ENCODE measurements around the gene FBXL14. TPM values are rescaled to one million over a fixed set of nuclear protein-coding genes. Genes with fewer than 3 reads are reported as not detected.

Gene FBXL14
- total RNA-seq, 1 experiment from 2014 or later: 23.6 TPM

GRCh38 chr12:1540690-1541089, 53.7 kb downstream of the FBXL14 start:
- no peaks in the 10 kb centered on the region for H3K36me3 ChIP-seq (ENCODE audit: control insufficient read depth, insufficient read depth, low read length)
- DNase-seq: no peak
- H3K4me3 ChIP-seq (ENCODE audit: low read depth, low read length): no peak overlapping the region
- no peak overlapping the region for H3K4me3 Mint-ChIP-seq (ENCODE audit: unreplicated experiment)
- no peaks in the 10 kb centered on the region for H3K4me1 Mint-ChIP-seq (ENCODE audit: low read depth, unreplicated experiment)
- H3K9me3 Mint-ChIP-seq (ENCODE audit: unreplicated experiment): no peaks in the 10 kb centered on the region
- ChIA-PET POLR2A (no interaction called here), CTCF (no interaction called here)
- intact Hi-C loops (cut with micrococcal nuclease; ENCODE audit: unreplicated experiment): no loop called here
- peaks cover 14% of the 10 kb centered on the region for H3K27me3 Mint-ChIP-seq (ENCODE audit: insufficient read depth, unreplicated experiment)
- no peak overlapping the region for H3K27ac Mint-ChIP-seq (ENCODE audit: unreplicated experiment)
- BruUV-seq (replicated peaks): no TSS peak
- no peak for TF ChIP-seq CTCF (IDR thresholded peaks at IDR 0.05; ENCODE audit: insufficient read depth in 1 of 2, low read depth in 1 of 2, low read length in 1 of 2, severe bottlenecking in 1 of 2, unreplicated experiment in 1 of 2)
- no peaks in the 10 kb centered on the region for H3K9me3 ChIP-seq
- peaks cover 2% of the 10 kb centered on the region; the same call in 1 of the 2 replicates for H3K27me3 ChIP-seq (replicated peaks; ENCODE audit: control insufficient read depth, insufficient read depth, low read length)
- H3K36me3 Mint-ChIP-seq (ENCODE audit: insufficient read depth, unreplicated experiment): no peaks in the 10 kb centered on the region
- no peaks in the 10 kb centered on the region for H3K4me1 ChIP-seq

DNA sequence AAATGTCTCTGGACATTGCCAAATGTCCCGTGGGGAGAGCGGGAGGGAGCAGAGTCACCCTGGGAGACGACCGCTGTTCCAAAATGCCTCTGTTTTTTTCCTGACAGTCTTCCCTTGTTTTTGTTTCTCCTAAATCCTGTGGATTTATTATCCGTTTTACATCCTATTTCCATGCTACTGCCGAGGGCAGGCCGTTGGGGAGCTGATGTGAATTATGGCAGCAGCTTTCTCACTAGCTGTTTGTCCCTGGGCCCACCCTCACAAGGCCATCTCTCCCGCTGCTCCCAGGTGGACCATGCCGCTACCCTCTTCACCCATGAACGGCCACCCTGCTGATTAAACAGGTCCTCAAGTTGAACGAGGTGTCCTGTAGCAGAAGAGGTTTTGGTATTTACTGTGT, 55.2 kb downstream of the FBXL14 start:
- no peak for DNase-seq
- TF ChIP-seq CTCF (IDR thresholded peaks at IDR 0.05; ENCODE audit: insufficient read depth in 1 of 2, low read depth in 1 of 2, low read length in 1 of 2, severe bottlenecking in 1 of 2, unreplicated experiment in 1 of 2): no peak
- ChIA-PET POLR2A (no interaction called here), CTCF (interaction anchor here (1.0 kb wide), 1 partner anchor 421 kb away, joined by 4 read pairs; no protein-coding TSS in a partner anchor)
- no peak overlapping the region for H3K27ac Mint-ChIP-seq (ENCODE audit: unreplicated experiment)
- H3K27me3 ChIP-seq (replicated peaks; ENCODE audit: control insufficient read depth, insufficient read depth, low read length): peaks cover 2% of the 10 kb centered on the region; the same call in 1 of the 2 replicates
- H3K4me1 Mint-ChIP-seq (ENCODE audit: low read depth, unreplicated experiment): peaks cover under 1% of the 10 kb centered on the region
- H3K4me3 ChIP-seq (ENCODE audit: low read depth, low read length): no peak overlapping the region
- BruUV-seq (replicated peaks): no TSS peak
- H3K36me3 ChIP-seq (ENCODE audit: control insufficient read depth, insufficient read depth, low read length): no peaks in the 10 kb centered on the region
- no peaks in the 10 kb centered on the region for H3K4me1 ChIP-seq
- no peaks in the 10 kb centered on the region for H3K9me3 Mint-ChIP-seq (ENCODE audit: unreplicated experiment)
- intact Hi-C loops (cut with micrococcal nuclease; ENCODE audit: unreplicated experiment): no loop called here
- no peak overlapping the region for H3K4me3 Mint-ChIP-seq (ENCODE audit: unreplicated experiment)
- no peaks in the 10 kb centered on the region for H3K36me3 Mint-ChIP-seq (ENCODE audit: insufficient read depth, unreplicated experiment)
- H3K9me3 ChIP-seq: no peaks in the 10 kb centered on the region
- H3K27me3 Mint-ChIP-seq (ENCODE audit: insufficient read depth, unreplicated experiment): peaks cover 14% of the 10 kb centered on the region

GRCh38 chr12:1536817-1537216, 57.6 kb downstream of the FBXL14 start:
- ChIA-PET POLR2A (no interaction called here), CTCF (no interaction called here)
- H3K27me3 Mint-ChIP-seq (ENCODE audit: insufficient read depth, unreplicated experiment): peaks cover 26% of the 10 kb centered on the region
- no peaks in the 10 kb centered on the region for H3K36me3 Mint-ChIP-seq (ENCODE audit: insufficient read depth, unreplicated experiment)
- peaks cover 4% of the 10 kb centered on the region; the same call in 1 of the 2 replicates for H3K27me3 ChIP-seq (replicated peaks; ENCODE audit: control insufficient read depth, insufficient read depth, low read length)
- peaks cover 6% of the 10 kb centered on the region for H3K4me1 Mint-ChIP-seq (ENCODE audit: low read depth, unreplicated experiment)
- H3K27ac Mint-ChIP-seq (ENCODE audit: unreplicated experiment): no peak overlapping the region
- no peaks in the 10 kb centered on the region for H3K36me3 ChIP-seq (ENCODE audit: control insufficient read depth, insufficient read depth, low read length)
- no peaks in the 10 kb centered on the region for H3K4me1 ChIP-seq
- H3K4me3 Mint-ChIP-seq (ENCODE audit: unreplicated experiment): no peak overlapping the region
- intact Hi-C loops (cut with micrococcal nuclease; ENCODE audit: unreplicated experiment): no loop called here
- no peak overlapping the region for H3K4me3 ChIP-seq (ENCODE audit: low read depth, low read length)
- no peak for DNase-seq
- no peak for TF ChIP-seq CTCF (IDR thresholded peaks at IDR 0.05; ENCODE audit: insufficient read depth in 1 of 2, low read depth in 1 of 2, low read length in 1 of 2, severe bottlenecking in 1 of 2, unreplicated experiment in 1 of 2)
- no peaks in the 10 kb centered on the region for H3K9me3 ChIP-seq
- BruUV-seq (replicated peaks): no TSS peak
- no peaks in the 10 kb centered on the region for H3K9me3 Mint-ChIP-seq (ENCODE audit: unreplicated experiment)

Data from Caco-2 (cell line).